Ishikawa (cell line): ENCODE results near the gene RAB26.
A peak's percentile ranks its signal among the peaks of the same experiment; 100 is the strongest.

Source experiments
- CEBPB ChIP-seq: IDR thresholded peaks from 2 replicates; pipeline ENCODE4 v1.6.1; 2012
- CREB1 ChIP-seq: IDR thresholded peaks from 2 replicates; pipeline ENCODE4 v1.6.1; 2012; ENCODE audit warnings: low read depth
- EGR1 ChIP-seq: IDR thresholded peaks from 2 replicates; pipeline ENCODE4 v1.6.1; 2012
- EP300 ChIP-seq: IDR thresholded peaks from 2 replicates; pipeline ENCODE4 v1.6.1; 2012; ENCODE audit warnings: borderline replicate concordance
- FOXM1 ChIP-seq: IDR thresholded peaks from 2 replicates; pipeline ENCODE4 v1.6.1; 2012; ENCODE audit warnings: low read depth, borderline replicate concordance
- MAX ChIP-seq: IDR thresholded peaks from 2 replicates; pipeline ENCODE4 v1.6.1; 2012
- NFIC ChIP-seq: IDR thresholded peaks from 2 replicates; pipeline ENCODE4 v1.6.1; 2012
- RAD21 ChIP-seq: IDR thresholded peaks from 2 replicates; pipeline ENCODE4 v1.6.1; 2012; ENCODE audit warnings: low read depth
- REST ChIP-seq: IDR thresholded peaks from 2 replicates; pipeline ENCODE4 v1.6.1; 2012; ENCODE audit warnings: low read depth, mild to moderate bottlenecking
- TAF1 ChIP-seq: IDR thresholded peaks from 2 replicates; pipeline ENCODE4 v1.6.1; 2012; ENCODE audit warnings: low read depth, mild to moderate bottlenecking
- TCF12 ChIP-seq: IDR thresholded peaks from 2 replicates; pipeline ENCODE4 v1.6.1; 2012; ENCODE audit warnings: low read depth
- TEAD4 ChIP-seq: IDR thresholded peaks from 2 replicates; pipeline ENCODE4 v1.6.1; 2012
- USF1 ChIP-seq: IDR thresholded peaks from 2 replicates; pipeline ENCODE4 v1.6.1; 2012
- YY1 ChIP-seq: IDR thresholded peaks from 2 replicates; pipeline ENCODE4 v1.6.1; 2012; ENCODE audit warnings: low read depth
- ZBTB7A ChIP-seq: IDR thresholded peaks from 2 replicates; pipeline ENCODE4 v1.6.1; 2012; ENCODE audit warnings: low read depth

RAB26 gene

GRCh38 chr16:2165861-2166260 is 17.4 kb downstream of the RAB26 start:
- no peak for TF ChIP-seq CREB1
- no peak for TF ChIP-seq YY1
- no peak for TF ChIP-seq TCF12
- no peak for TF ChIP-seq TEAD4
- TF ChIP-seq NFIC: no peak
- TF ChIP-seq EP300: no peak
- TF ChIP-seq MAX: no peak
- TF ChIP-seq FOXM1: no peak
- no peak for TF ChIP-seq ZBTB7A
- no peak for TF ChIP-seq RAD21
- TF ChIP-seq REST: no peak

- TF ChIP-seq EGR1: no peak
- TF ChIP-seq CEBPB: peak; percentile 52; the same call in 1 of the 2 replicates
- TF ChIP-seq USF1: peak; percentile 60
Observed at GRCh38 chr16:2166263-2167067, 18.0 kb downstream of the RAB26 start.

GRCh38 chr16:2167068-2167638 is 18.7 kb downstream of the RAB26 start:
- TF ChIP-seq TCF12 (no peak), CEBPB (no peak), FOXM1 (no peak), USF1 (no peak), TAF1 (no peak), MAX (no peak), RAD21 (no peak), CREB1 (no peak), EP300 (no peak), NFIC (no peak), TEAD4 (no peak), ZBTB7A (no peak), YY1 (no peak), REST (no peak), EGR1 (no peak)

GRCh38 chr16:2170080-2170479 is 21.7 kb downstream of the RAB26 start:
- TF ChIP-seq CEBPB (no peak), USF1 (no peak), MAX (no peak), ZBTB7A (no peak), YY1 (no peak), EGR1 (no peak), TEAD4 (no peak), NFIC (no peak), TCF12 (no peak), REST (no peak), CREB1 (no peak), TAF1 (no peak), EP300 (no peak), FOXM1 (no peak)
